HG02852 (cell line): ENCODE data around the gene TRAPPC3.
"Not testable (repeated sequence)": the region's sequence is repeated elsewhere in the genome, so short reads cannot be mapped to it uniquely, and the experiment has no call there.

Source experiments
- ATAC-seq: cut with Tn5 transposase; IDR thresholded peaks from one replicate; pipeline ENCODE4 v1.9.1; 2021; ENCODE audit warnings: mild to moderate bottlenecking, moderate library complexity; ENCODE audit not compliant: unreplicated experiment

Gene TRAPPC3

GRCh38 chr1:36149237-36149972 lies at the start of gene TRAPPC3:
TSS of gene TRAPPC3 (minus strand) at chr1:36149486. CDS start at chr1:36149378, 108 bp downstream.
- peak; percentile 93 for ATAC-seq

DNA sequence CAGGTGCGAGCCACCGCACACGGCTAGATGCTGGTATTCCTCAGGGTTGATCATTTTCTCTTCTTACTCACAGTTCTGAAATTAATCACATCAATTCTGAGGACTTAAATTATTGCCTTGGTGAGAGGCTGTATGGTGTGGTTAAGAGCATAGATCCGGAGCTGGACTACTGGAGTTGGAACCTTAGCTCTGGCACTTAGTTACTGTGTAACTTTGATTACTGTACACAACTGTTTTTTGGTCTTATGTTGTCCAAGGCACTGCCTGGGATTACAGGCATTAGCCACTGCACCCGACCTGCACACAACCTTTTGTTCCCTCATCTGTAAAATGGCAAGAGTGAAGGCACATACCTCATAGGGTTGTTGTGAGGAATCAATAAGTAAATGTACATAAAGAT lies 49.4 kb upstream of the TRAPPC3 start:
- no peak for ATAC-seq

GRCh38 chr1:36196805-36197204 lies 47.5 kb upstream of the TRAPPC3 start:
- not testable (repeated sequence) for ATAC-seq

DNA sequence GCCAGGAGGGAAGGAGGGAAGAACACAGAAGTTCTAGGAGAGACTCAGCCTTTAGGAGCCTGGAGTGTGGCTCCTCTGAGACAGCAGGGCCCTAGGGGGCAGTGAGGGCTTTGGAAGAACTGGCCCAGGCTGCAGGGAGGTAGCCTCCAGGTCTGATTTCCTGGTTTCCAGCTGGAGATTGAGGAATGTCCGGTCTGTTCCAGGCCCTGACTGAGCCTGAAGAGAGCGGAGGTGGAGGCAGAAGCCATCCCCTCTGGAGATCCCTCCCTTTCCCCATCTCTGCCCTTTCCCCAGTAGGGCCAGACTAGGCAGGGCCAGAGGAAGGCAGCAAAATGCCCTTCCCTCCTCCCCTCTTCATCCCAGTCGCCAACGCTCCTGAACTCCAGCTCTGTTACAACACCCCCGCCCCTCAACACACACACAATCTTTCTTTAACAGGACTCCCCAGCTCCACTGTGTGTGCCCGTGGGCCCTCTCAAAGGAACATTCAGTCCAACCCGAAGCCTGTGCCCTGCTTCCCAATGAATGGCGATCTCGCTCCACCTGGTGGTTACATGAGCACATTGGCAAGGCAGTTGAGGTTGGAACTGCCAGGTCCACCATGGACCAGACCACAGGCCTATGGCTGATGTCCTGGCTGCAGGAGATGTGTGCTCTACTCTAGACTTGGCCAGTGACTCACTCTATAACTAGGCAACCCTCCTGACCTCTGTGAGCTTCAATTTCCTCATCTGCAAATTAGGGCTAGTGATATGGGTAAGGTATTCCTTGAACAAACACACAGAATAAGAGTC lies 38.7 kb upstream of the TRAPPC3 start:
- no peak for ATAC-seq

DNA sequence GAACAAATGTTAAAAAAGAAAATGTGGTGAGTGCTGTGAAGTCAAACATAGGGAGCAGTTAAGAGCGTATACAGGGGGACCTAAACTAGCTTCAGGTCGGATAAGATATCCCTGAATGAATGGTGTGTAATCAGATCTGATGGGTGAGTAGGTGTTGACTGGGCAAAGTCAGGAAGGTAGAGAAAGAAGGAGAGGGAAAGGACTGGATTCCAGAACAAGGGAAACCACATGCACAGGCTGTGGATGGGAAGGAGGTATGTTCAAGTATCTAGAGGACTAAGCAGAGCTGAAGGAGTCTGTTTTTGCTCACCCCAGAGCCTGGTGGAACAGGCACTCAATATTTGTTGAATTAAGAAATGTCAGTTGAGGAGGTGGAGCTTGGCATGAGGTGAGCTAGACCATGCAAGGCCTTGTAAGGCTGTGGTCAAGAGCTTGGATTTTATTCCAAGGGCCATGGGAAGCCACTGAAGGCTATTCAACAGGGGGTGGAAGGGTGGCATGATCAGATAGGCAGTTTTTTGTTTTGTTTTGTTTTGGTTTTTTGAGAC lies 34.1 kb upstream of the TRAPPC3 start:
- ATAC-seq, result no peak

DNA sequence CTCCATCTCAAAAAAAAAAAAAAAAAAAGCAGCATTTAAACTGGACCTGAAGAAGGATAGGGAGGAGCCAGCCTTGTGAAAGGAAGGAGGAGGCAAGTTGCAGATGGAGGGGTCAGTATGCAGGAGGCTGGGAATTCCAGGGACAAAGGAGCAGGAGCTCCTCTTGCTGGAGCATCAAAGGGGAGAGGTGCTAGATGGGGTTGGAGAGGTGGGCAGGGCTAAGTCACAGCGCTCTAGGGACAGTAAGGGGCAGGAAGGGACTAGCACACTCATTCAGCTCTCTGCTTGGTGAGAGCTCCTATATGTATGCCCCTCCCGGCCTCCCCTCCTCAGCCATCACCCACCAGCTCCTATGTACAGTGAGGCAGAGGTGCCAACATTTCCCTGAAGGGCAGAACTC lies 33.4 kb upstream of the TRAPPC3 start:
- ATAC-seq, result no peak

DNA sequence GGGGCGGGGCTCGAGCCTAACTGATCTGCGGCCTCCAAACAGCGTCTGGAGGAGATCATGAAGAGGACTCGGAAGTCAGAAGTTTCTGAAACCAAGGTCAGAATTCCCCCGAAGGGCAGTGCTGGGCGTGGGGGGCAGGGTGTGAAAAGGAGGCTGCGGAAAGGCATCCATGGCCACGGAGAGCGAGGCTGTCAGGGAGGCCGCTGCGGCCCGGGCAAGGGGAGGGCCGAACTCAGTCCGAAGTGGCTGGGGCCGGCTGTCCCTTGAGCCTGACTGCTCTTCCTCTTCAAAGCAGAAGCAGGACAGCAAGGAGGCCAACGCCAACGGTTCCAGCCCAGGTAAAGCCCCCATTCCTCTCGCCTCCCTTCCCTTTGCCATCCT lies 29.9 kb upstream of the TRAPPC3 start:
- no peak for ATAC-seq

- ATAC-seq, result no peak
Measured at GRCh38 chr1:36178471-36179219, 29.4 kb upstream of the TRAPPC3 start.

GRCh38 chr1:36177589-36178431 lies 28.5 kb upstream of the TRAPPC3 start:
- no peak for ATAC-seq

DNA sequence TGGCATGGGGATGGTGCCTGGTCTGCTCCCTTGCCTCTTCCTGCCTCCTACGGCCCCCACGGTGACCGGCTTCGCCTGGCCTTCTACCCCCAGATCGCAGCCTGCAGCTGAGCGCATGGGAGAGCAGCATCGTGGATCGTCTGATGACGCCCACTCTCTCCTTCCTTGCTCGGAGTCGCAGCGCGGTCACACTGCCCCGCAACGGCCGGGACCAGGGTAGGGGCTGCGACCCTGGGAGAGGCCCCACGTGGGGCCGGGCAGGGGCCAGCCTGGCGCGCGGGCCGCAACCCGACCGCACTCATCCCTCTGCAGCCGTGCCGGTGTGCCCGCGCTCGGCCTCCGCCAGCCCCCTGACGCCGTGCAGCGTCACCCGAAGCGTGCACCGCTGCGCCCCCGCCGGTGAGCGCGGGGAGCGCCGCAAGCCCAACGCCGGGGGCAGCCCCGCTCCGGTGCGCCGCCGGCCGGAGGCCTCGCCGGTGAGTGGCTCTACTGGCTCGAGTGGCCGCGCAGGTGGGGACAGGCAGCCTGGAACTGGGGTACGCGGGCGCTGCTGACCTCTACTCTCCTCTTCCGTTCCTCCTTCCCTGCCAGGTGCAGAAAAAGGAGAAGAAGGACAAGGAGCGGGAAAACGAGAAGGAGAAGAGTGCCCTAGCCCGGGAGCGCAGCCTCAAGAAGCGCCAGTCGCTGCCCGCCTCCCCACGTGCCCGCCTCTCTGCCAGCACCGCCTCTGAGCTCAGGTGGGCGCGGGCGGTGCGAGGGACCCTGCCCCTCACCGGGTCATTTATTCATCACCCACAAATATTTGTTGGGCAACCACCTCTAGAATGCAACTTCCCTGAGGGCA lies 27.0 kb upstream of the TRAPPC3 start:
- ATAC-seq, result no peak

GRCh38 chr1:36175137-36176095 lies 26.1 kb upstream of the TRAPPC3 start:
- no peak for ATAC-seq

DNA sequence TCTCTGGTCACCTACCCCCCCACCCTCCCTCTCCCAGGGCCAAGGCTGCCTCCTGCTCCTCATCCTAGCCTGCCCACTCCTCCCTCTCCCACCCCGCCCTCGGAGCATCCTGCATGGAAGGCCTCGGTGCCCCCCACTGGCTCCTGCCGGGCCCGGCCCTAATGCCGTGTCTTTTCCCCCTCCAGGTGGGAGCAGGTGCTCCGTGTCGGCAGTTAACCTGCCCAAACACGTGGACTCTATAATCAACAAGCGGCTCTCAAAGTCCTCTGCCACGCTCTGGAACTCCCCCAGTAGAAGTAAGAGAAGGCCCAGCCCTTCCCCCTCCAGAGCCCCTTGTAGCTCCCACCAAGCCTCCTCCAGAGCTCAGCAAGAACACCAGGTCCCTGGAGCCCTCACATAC lies 25.4 kb upstream of the TRAPPC3 start:
- ATAC-seq, result no peak

GRCh38 chr1:36172983-36173382 lies 23.7 kb upstream of the TRAPPC3 start:
- ATAC-seq, result no peak

DNA sequence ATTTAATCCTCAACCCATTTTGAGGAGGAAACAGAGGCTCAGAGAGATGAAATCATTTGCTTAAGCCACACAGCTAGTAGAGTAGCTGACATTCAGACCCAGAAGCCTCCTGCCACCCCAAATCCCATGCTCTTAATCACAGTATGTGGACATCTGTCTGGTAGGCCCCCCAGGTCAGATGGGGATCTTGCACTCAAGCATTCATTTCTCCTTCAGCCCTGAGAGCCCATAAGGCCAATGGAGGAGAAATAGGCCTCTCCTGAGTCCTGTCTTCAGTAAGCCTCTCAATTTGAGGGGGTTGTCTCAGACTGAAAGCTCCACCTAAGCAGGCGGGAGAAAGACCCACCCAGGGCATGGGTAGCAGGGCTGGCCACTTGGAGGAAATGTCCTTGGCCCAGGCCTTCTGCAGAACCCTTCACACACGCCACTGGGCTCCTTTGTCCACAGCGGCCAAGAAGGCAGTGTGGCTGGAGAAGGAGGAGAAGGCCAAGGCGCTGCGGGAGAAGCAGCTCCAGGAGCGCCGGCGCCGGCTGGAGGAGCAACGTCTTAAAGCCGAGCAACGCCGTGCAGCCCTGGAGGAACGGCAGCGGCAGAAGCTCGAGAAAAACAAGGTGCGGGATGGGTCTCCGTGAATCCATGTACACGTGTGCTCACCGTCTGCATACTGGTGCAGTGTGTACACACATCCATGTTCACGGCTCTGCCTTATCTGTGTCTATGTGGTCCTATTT lies 22.9 kb upstream of the TRAPPC3 start:
- no peak for ATAC-seq

DNA sequence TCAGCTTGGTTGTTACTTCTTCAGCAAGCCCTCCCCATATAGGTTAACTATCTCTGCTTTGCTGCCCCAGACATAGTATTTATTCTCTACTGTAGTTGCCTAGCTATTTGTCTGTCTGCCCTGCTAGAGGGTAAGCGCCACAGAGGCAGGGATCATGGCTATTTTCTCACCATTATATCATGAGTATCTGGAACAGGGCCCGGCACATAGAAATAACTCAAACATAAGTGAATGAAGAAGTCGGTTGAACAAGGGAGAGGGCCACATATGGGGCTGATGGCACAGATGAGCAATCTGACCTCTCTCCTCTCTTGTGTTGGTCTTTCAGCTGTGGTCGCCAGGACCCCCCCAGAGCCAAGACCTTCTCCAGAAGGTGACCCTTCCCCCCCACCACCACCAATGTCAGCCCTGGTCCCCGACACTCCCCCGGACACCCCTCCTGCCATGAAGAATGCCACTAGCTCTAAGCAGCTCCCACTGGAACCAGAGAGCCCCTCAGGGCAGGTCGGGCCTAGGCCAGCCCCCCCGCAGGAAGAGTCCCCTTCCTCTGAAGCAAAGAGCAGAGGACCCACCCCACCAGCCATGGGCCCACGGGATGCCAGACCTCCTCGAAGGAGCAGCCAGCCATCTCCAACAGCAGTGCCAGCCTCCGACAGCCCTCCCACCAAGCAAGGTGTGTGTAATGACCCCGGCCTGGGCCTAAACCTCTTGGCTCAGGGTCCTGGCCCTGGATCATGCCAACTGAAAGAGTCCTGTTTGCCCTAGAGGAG lies 21.5 kb upstream of the TRAPPC3 start:
- no peak for ATAC-seq

DNA sequence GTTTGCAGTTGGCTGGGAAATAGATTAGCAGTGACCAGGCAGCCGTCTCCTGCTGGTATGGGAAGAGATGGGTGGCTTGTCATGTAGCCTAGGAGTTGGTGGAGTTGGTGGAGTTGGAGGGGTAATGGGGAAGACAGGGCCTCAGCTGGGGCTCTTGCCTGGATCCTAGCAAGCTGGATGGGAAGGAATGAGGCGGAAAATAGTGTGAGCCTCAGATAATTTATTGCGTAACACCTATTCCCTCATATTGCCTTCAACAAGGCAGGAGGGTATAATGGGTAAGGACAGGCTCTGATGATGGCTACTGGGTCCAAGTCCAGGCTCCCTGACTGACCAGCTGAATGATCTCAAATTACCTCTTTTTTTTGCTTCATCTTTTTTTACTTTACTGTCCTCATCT lies 19.2 kb upstream of the TRAPPC3 start:
- ATAC-seq, result no peak
